HEK293 (cell line): ENCODE results near the gene TEAD2.
"Not testable (repeated sequence)": the region's sequence is repeated elsewhere in the genome, so short reads cannot be mapped to it uniquely, and the experiment has no call there.

Experiments used
- CTCF ChIA-PET: fragments of 350-600 bp; formaldehyde crosslinking; extraction: SDS; loops from one replicate; lab custom pipeline; 2021; ENCODE audit warnings: antibody characterized with exemption; lab: Yijun Ruan, JAX
- POLR2A ChIA-PET: fragments of 300-600 bp; formaldehyde crosslinking; extraction: SDS; loops from one replicate; lab custom pipeline; 2020; ENCODE audit warnings: antibody characterized with exemption, inconsistent platforms; lab: Yijun Ruan, JAX
- H3K27ac ChIP-seq: fragments of 200-500 bp; sonication (Bioruptor generic); 2 replicates; pipeline ENCODE4 v1.5.1; 2014; ENCODE audit warnings: low read depth, low read length, control low read depth, inconsistent platforms; ENCODE audit errors: extremely low read depth
- H3K36me3 ChIP-seq, 2 experiments: fragments of 200-500 bp in 1 of 2; sonication (Bioruptor generic) in 1 of 2; 1 replicate in 1 of 2; 2 replicates in 1 of 2; pipeline ENCODE4 v1.5.1; 2014 to 2017; ENCODE audit warnings: inconsistent platforms in 2 of 2, low read length in 2 of 2; ENCODE audit not compliant: control insufficient read depth in 2 of 2, insufficient read depth in 1 of 2
- H3K4me1 ChIP-seq: fragments of 200-500 bp; sonication (Bioruptor generic); 2 replicates; pipeline ENCODE4 v1.5.1; 2014; ENCODE audit warnings: mild to moderate bottlenecking, low read length, inconsistent platforms; ENCODE audit not compliant: control insufficient read depth, insufficient read depth
- H3K4me3 ChIP-seq: 2 replicates; pipeline ENCODE4 v1.5.1; 2011; ENCODE audit warnings: low read depth, mild to moderate bottlenecking, control low read depth, low read length, moderate library complexity
- H3K9me3 ChIP-seq: fragments of 200-500 bp; sonication (Bioruptor generic); 2 replicates; pipeline ENCODE4 v1.5.1; 2014; ENCODE audit warnings: low read depth, low read length, inconsistent platforms; ENCODE audit not compliant: control insufficient read depth, insufficient read depth
- ATF2 ChIP-seq: fragments of 450-650 bp; formaldehyde crosslinking; IDR thresholded peaks from 2 replicates; pipeline ENCODE4 v1.5.1; 2016; ENCODE audit warnings: missing biosample characterization, missing genetic modification characterization, low read depth
- HIC1 ChIP-seq: fragments of 450-650 bp; formaldehyde crosslinking; IDR thresholded peaks from 2 replicates; pipeline ENCODE4 v1.5.1; 2016; ENCODE audit warnings: missing biosample characterization, missing genetic modification characterization
- HOXC10 ChIP-seq: sonication (generic); formaldehyde crosslinking; IDR thresholded peaks from 2 replicates; pipeline ENCODE4 v1.8.1; 2023; ENCODE audit warnings: mild to moderate bottlenecking, missing genetic modification reagents
- INSM2 ChIP-seq: fragments of 450-650 bp; formaldehyde crosslinking; IDR thresholded peaks from 2 replicates; pipeline ENCODE4 v1.5.1; 2016; ENCODE audit warnings: missing biosample characterization, missing genetic modification characterization
- PBX3 ChIP-seq: sonication (generic); formaldehyde crosslinking; IDR thresholded peaks from 2 replicates; pipeline ENCODE4 v1.8.1; 2022; ENCODE audit warnings: mild to moderate bottlenecking, moderate library complexity, missing genetic modification reagents
- SP3 ChIP-seq: fragments of 450-650 bp; formaldehyde crosslinking; IDR thresholded peaks from 2 replicates; pipeline ENCODE4 v1.5.1; 2016; ENCODE audit warnings: missing biosample characterization, missing genetic modification characterization
- ZBTB21 ChIP-seq: fragments of 450-650 bp; formaldehyde crosslinking; IDR thresholded peaks from 2 replicates; pipeline ENCODE4 v1.5.1; 2017; ENCODE audit warnings: missing biosample characterization, missing genetic modification characterization
- ZNF112 ChIP-seq: fragments of 450-650 bp; formaldehyde crosslinking; IDR thresholded peaks from 2 replicates; pipeline ENCODE4 v1.5.0; 2017; ENCODE audit warnings: missing biosample characterization, missing genetic modification characterization
- ZNF132 ChIP-seq: fragments of 450-650 bp; formaldehyde crosslinking; IDR thresholded peaks from 2 replicates; pipeline ENCODE4 v1.5.1; 2017; ENCODE audit warnings: missing biosample characterization, missing genetic modification characterization, borderline replicate concordance
- ZNF133 ChIP-seq: fragments of 450-650 bp; formaldehyde crosslinking; IDR thresholded peaks from 2 replicates; pipeline ENCODE4 v1.5.1; 2016; ENCODE audit warnings: missing biosample characterization, missing genetic modification characterization
- ZNF362 ChIP-seq: fragments of 450-650 bp; formaldehyde crosslinking; IDR thresholded peaks from 2 replicates; pipeline ENCODE4 v1.5.1; 2016; ENCODE audit warnings: missing biosample characterization, missing genetic modification characterization
- ZNF404 ChIP-seq: fragments of 450-650 bp; formaldehyde crosslinking; IDR thresholded peaks from 2 replicates; pipeline ENCODE4 v1.5.1; 2017; ENCODE audit warnings: missing biosample characterization, missing genetic modification characterization
- ZNF571 ChIP-seq: fragments of 450-650 bp; formaldehyde crosslinking; IDR thresholded peaks from 2 replicates; pipeline ENCODE4 v1.5.0; 2017; ENCODE audit warnings: missing biosample characterization, missing genetic modification characterization
- ZNF629 ChIP-seq: fragments of 450-650 bp; formaldehyde crosslinking; IDR thresholded peaks from 2 replicates; pipeline ENCODE4 v1.5.1; 2017; ENCODE audit warnings: missing biosample characterization, missing genetic modification characterization
- ZNF692 ChIP-seq: fragments of 450-650 bp; formaldehyde crosslinking; IDR thresholded peaks from 2 replicates; pipeline ENCODE4 v1.5.1; 2016; ENCODE audit warnings: missing biosample characterization, missing genetic modification characterization
- ZSCAN4 ChIP-seq: fragments of 450-650 bp; formaldehyde crosslinking; IDR thresholded peaks from 2 replicates; pipeline ENCODE4 v1.5.1; 2017; ENCODE audit warnings: missing biosample characterization, missing genetic modification characterization

Gene TEAD2

GRCh38 chr19:49374665-49375434 lies 12.6 kb upstream of the TEAD2 start (continued):
- TF ChIP-seq PBX3 (CRISPR knock-in tag) (no peak), ZNF132 (tag by site-specific recombination) (no peak), SP3 (tag by site-specific recombination) (no peak), ZNF571 (tag by site-specific recombination) (no peak), HOXC10 (CRISPR knock-in tag) (no peak), ATF2 (tag by site-specific recombination) (no peak), HIC1 (tag by site-specific recombination) (no peak), ZNF692 (tag by site-specific recombination) (no peak), INSM2 (no peak), ZNF404 (no peak), ZSCAN4 (tag by site-specific recombination) (no peak), ZNF112 (tag by site-specific recombination) (no peak)

- H3K36me3 ChIP-seq, H3K9me3 ChIP-seq, H3K4me1 ChIP-seq, H3K4me3 ChIP-seq, CTCF ChIA-PET, H3K27ac ChIP-seq, POLR2A ChIA-PET: not testable (repeated sequence)
- peak; percentile 78 for TF ChIP-seq ATF2 (tag by site-specific recombination)
- TF ChIP-seq ZBTB21: peak; percentile 11; the same call in 1 of the 2 replicates
- peak; percentile 39; the same call in 1 of the 2 replicates for TF ChIP-seq ZNF362 (tag by site-specific recombination)
- peak; percentile 71; the same call in 1 of the 2 replicates for TF ChIP-seq ZNF133 (tag by site-specific recombination)
- TF ChIP-seq ZNF629 (tag by site-specific recombination): 0 out of 2 replicates have a peak, but pooled peaks have one; percentile 25
Measured at GRCh38 chr19:49373174-49373573, 11.0 kb upstream of the TEAD2 start.
